BJ (cell line): Measurements from ENCODE around the gene HSF2. TPM values are rescaled to one million over a fixed set of nuclear protein-coding genes. Genes with fewer than 3 reads are reported as not detected.

Experiments
- CTCF ChIA-PET: fragments of 350-600 bp; formaldehyde crosslinking; extraction: SDS; loops from one replicate; lab custom pipeline; 2021; ENCODE audit warnings: antibody characterized with exemption, inconsistent platforms; lab: Yijun Ruan, JAX
- POLR2A ChIA-PET: fragments of 300-600 bp; sonication (Branson Sonifier 250); formaldehyde crosslinking; extraction: SDS; loops from one replicate; lab custom pipeline; 2021; ENCODE audit warnings: antibody characterized with exemption; lab: Charles Lee
- DNase-seq: peaks from one replicate; pipeline ENCODE4 v3.0.0-alpha.2; 2011; ENCODE audit warnings: low read depth
- H3K27me3 ChIP-seq: 2 replicates; pipeline ENCODE4 v1.6.0; 2011; ENCODE audit warnings: low read length; ENCODE audit not compliant: control insufficient read depth, insufficient read depth
- H3K36me3 ChIP-seq: 2 replicates; pipeline ENCODE4 v1.5.1; 2011; ENCODE audit warnings: low read length; ENCODE audit not compliant: control insufficient read depth, insufficient read depth
- H3K4me3 ChIP-seq: 2 replicates; pipeline ENCODE4 v1.5.1; 2011; ENCODE audit warnings: low read depth, mild to moderate bottlenecking, control low read depth, low read length
- polyA plus RNA-seq: library from polyadenylated mRNA; depleted of rRNA; stranded (reverse); fragments of >200 nt; gene quantifications from 2 replicates; pipeline ENCODE4 v1.2.3, GENCODE V29; 2011
- TF ChIP-seq, protein P1 (sequence below): IDR thresholded peaks from 2 replicates; pipeline ENCODE4 v1.5.1; 2011; ENCODE audit warnings: low read depth, mild to moderate bottlenecking, control low read depth, inconsistent platforms, low read length, moderate library complexity; ENCODE audit not compliant: insufficient read depth

HSF2 gene
- polyA plus RNA-seq, 1 experiment = 15.3 TPM

DNA sequence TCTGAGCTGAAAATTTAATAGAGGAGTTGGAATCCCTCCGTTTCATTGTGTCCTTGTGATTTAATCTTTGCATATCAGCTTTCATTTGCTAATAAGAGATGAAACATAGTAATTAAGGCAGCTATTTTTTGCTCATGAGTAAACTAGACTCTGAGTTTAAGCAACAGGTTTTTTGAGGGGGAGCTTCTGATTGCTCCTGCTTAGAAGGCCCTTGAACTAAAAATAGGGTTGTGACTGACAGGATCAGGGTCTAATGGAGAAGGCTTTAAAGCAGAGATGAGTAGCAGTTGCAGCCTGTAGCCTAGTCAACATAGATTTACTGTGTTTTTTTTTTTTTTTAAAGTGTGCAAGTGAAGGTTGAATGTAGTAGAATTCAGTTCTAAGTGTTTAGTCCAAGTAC is 17.4 kb downstream of the HSF2 start:
- no peak for DNase-seq
- TF ChIP-seq, protein P1, sequence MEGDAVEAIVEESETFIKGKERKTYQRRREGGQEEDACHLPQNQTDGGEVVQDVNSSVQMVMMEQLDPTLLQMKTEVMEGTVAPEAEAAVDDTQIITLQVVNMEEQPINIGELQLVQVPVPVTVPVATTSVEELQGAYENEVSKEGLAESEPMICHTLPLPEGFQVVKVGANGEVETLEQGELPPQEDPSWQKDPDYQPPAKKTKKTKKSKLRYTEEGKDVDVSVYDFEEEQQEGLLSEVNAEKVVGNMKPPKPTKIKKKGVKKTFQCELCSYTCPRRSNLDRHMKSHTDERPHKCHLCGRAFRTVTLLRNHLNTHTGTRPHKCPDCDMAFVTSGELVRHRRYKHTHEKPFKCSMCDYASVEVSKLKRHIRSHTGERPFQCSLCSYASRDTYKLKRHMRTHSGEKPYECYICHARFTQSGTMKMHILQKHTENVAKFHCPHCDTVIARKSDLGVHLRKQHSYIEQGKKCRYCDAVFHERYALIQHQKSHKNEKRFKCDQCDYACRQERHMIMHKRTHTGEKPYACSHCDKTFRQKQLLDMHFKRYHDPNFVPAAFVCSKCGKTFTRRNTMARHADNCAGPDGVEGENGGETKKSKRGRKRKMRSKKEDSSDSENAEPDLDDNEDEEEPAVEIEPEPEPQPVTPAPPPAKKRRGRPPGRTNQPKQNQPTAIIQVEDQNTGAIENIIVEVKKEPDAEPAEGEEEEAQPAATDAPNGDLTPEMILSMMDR = no peak
- Histone ChIP-seq H3K27me3 (no peaks in the 10 kb centered on the region), H3K4me3 (no peak overlapping the region), H3K36me3 (no peaks in the 10 kb centered on the region; the same call in 1 of the 2 replicates)
- ChIA-PET CTCF (no interaction called here), POLR2A (no interaction called here)

DNA sequence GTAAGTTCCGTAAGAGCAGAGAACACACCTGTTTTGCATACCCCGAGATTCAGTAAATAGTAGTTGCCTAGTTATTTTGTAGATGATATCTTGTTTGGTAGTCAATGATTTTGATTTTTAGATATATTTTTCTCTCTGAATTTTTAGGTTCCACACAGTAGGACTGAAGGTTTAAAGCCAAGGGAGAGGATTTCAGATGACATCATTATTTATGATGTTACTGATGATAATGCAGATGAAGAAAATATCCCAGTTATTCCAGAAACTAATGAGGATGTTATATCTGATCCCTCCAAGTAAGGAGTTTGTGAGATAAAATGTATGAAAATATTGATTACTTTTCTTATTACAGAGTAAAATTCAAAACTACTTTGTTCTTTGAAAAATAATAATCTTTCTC is 22.6 kb downstream of the HSF2 start:
- DNase-seq = no peak
- no peak overlapping the region for H3K4me3 ChIP-seq
- no peaks in the 10 kb centered on the region for H3K36me3 ChIP-seq
- ChIA-PET POLR2A (no interaction called here), CTCF (no interaction called here)
- TF ChIP-seq, protein P1 = no peak
- H3K27me3 ChIP-seq = no peaks in the 10 kb centered on the region

GRCh38 chr6:122422614-122423267 is 23.3 kb downstream of the HSF2 start:
- ChIA-PET POLR2A (no interaction called here), CTCF (no interaction called here)

DNA sequence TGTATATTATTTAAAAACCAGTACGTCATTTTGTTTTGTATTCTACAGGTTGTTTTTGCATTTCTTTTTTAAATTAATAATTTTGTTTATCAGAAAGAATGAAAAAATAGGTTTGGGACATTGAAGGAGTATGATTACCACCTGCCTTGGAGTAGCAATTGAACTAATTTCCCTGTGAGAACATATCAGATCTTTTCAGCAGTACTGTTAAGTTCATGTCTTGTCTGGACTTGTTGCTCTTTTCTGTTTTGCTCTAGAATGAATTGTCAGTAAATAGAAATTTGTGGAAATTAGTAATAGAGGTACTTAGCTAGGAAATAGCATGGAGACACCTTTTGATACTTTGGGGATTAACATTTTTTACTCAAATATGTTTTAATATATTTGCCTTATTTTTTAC is 24.3 kb downstream of the HSF2 start:
- Histone ChIP-seq H3K36me3 (no peaks in the 10 kb centered on the region), H3K27me3 (no peaks in the 10 kb centered on the region), H3K4me3 (no peak overlapping the region)
- DNase-seq = no peak
- ChIA-PET CTCF (no interaction called here), POLR2A (no interaction called here)
- TF ChIP-seq, protein P1 = no peak

More at GRCh38 chr6:122422614-122423267, 23.3 kb downstream of the HSF2 start:
- TF ChIP-seq, protein P1 = no peak
- Histone ChIP-seq H3K27me3 (no peaks in the 10 kb centered on the region), H3K4me3 (no peak overlapping the region), H3K36me3 (no peaks in the 10 kb centered on the region)
- DNase-seq = no peak

GRCh38 chr6:122426597-122426996 is 27.1 kb downstream of the HSF2 start:
- Histone ChIP-seq H3K27me3 (no peaks in the 10 kb centered on the region), H3K4me3 (no peak overlapping the region), H3K36me3 (no peaks in the 10 kb centered on the region)
- ChIA-PET CTCF (no interaction called here), POLR2A (no interaction called here)
- TF ChIP-seq, protein P1 = no peak
- no peak for DNase-seq
